B cell (primary cell): ENCODE data around the gene NUP54. TPM values are rescaled to one million over a fixed set of nuclear protein-coding genes. Genes with fewer than 3 reads are reported as not detected.

Source experiments
- ATAC-seq: fragments of 200-7000 bp; cut with Tn5 transposase; one replicate; pipeline ENCODE4 v1.10.0; 2021; ENCODE audit warnings: low read depth, mild to moderate bottlenecking, moderate number of reproducible peaks, moderate library complexity
- CTCF ChIA-PET: fragments of 350-600 bp; sonication (Branson Sonifier 250); formaldehyde crosslinking; loops from one replicate; lab custom pipeline; 2021; ENCODE audit warnings: antibody characterized with exemption, inconsistent platforms; lab: Charles Lee
- POLR2A ChIA-PET: fragments of 350-600 bp; sonication (Branson Sonifier 250); formaldehyde crosslinking; loops from one replicate; lab custom pipeline; 2021; ENCODE audit warnings: antibody characterized with exemption; lab: Charles Lee
- DNase-seq: peaks from one replicate; pipeline ENCODE4 v3.0.0; 2013
- H2AFZ ChIP-seq: 2 replicates; pipeline ENCODE4 v1.6.1; 2012; ENCODE audit warnings: mild to moderate bottlenecking, low read depth, low read length; ENCODE audit not compliant: insufficient read depth, poor library complexity, severe bottlenecking
- H3K27ac ChIP-seq, 2 donors: 1 replicate in 1 of 2; 2 replicates in 1 of 2; pipeline ENCODE4 v1.5.1; 2012 to 2013; ENCODE audit warnings: low read length in 2 of 2, mild to moderate bottlenecking in 2 of 2, moderate library complexity in 1 of 2
- H3K27me3 ChIP-seq, 4 experiments: fragments of 200-600 bp in 1 of 4; sonication (generic) in 1 of 4; replicated peaks in 1 of 4; 1 replicate in 2 of 4; 2 replicates in 2 of 4; pipeline versions ENCODE4 v1.6.1 to v1.7.0; 2013 to 2016; ENCODE audit warnings: low read length in 3 of 4, mild to moderate bottlenecking in 2 of 4, mixed read lengths in 1 of 4, moderate library complexity in 1 of 4; ENCODE audit not compliant: insufficient read depth in 4 of 4, control insufficient read depth in 3 of 4; ENCODE audit errors: control extremely low read depth in 1 of 4
- H3K36me3 ChIP-seq, 2 experiments: replicated peaks in 1 of 2; 1 replicate in 1 of 2; 2 replicates in 1 of 2; pipeline versions ENCODE4 v1.6.1 to v1.7.1; 2013; ENCODE audit warnings: low read length in 1 of 2; ENCODE audit not compliant: insufficient read depth in 2 of 2, control insufficient read depth in 1 of 2; ENCODE audit errors: control extremely low read depth in 1 of 2, extremely low read depth in 1 of 2
- H3K4me1 ChIP-seq, 2 donors: fragments of 200-600 bp in 1 of 2; sonication (generic) in 1 of 2; 1 replicate in 1 of 2; 2 replicates in 1 of 2; pipeline versions ENCODE4 v1.5.1 to v1.6.1; 2013 to 2017; ENCODE audit warnings: low read length in 2 of 2; ENCODE audit not compliant: control insufficient read depth in 2 of 2, insufficient read depth in 2 of 2
- H3K4me2 ChIP-seq: replicated peaks from 2 replicates; pipeline ENCODE3; 2012; ENCODE audit warnings: mild to moderate bottlenecking, low read depth, low read length; ENCODE audit not compliant: poor library complexity, severe bottlenecking
- H3K4me3 ChIP-seq, 5 experiments: fragments of 200-600 bp in 1 of 5; sonication (generic) in 1 of 5; 1 replicate in 3 of 5; 2 replicates in 2 of 5; pipeline versions ENCODE4 v1.5.1 to v1.7.0; 2011 to 2016; ENCODE audit warnings: low read length in 4 of 5, mild to moderate bottlenecking in 4 of 5, low read depth in 2 of 5, control low read depth in 1 of 5, moderate library complexity in 1 of 5; ENCODE audit not compliant: insufficient read depth in 1 of 5; ENCODE audit errors: control extremely low read depth in 1 of 5, extremely low read depth in 1 of 5
- H3K79me2 ChIP-seq: fragments of 200-600 bp; sonication (generic); one replicate; pipeline ENCODE4 v1.6.0; 2016; ENCODE audit warnings: low read length; ENCODE audit not compliant: control insufficient read depth, insufficient read depth
- H3K9ac ChIP-seq: fragments of 200-600 bp; sonication (generic); 2 replicates; pipeline ENCODE4 v1.6.1; 2017; ENCODE audit warnings: mild to moderate bottlenecking, low read length, moderate library complexity
- H3K9me3 ChIP-seq, 3 donors: one replicate each; pipeline versions ENCODE4 v1.6.1 to v1.7.1; 2013; ENCODE audit warnings: low read length in 2 of 3; ENCODE audit not compliant: control insufficient read depth in 2 of 3, insufficient read depth in 1 of 3; ENCODE audit errors: control extremely low read depth in 1 of 3
- H4K20me1 ChIP-seq: 2 replicates; pipeline ENCODE4 v1.6.0; 2012; ENCODE audit warnings: mild to moderate bottlenecking, low read length; ENCODE audit not compliant: insufficient read depth, control insufficient read depth, poor library complexity, severe bottlenecking
- H3K27ac Mint-ChIP-seq: one replicate; pipeline ENCODE4 v1.8.0; 2021; ENCODE audit warnings: mixed read lengths
- H3K27me3 Mint-ChIP-seq: one replicate; pipeline ENCODE4 v1.8.0; 2021; ENCODE audit warnings: mixed read lengths
- H3K4me1 Mint-ChIP-seq: one replicate; pipeline ENCODE4 v1.8.0; 2021; ENCODE audit warnings: mixed read lengths
- H3K4me3 Mint-ChIP-seq: one replicate; pipeline ENCODE4 v1.8.0; 2021; ENCODE audit warnings: mixed read lengths
- H3K9me3 Mint-ChIP-seq: one replicate; pipeline ENCODE4 v1.8.0; 2022; ENCODE audit warnings: mixed read lengths; ENCODE audit not compliant: insufficient read depth
- CTCF ChIP-seq: fragments of 200-600 bp; IDR thresholded peaks from one replicate; pipeline ENCODE4 v1.8.0; 2022; ENCODE audit warnings: antibody characterized with exemption, mild to moderate bottlenecking
- EZH2 ChIP-seq: IDR thresholded peaks from 2 replicates; pipeline ENCODE4 v1.6.1; 2012; ENCODE audit warnings: borderline replicate concordance, low read depth, mild to moderate bottlenecking, moderate library complexity, low read length; ENCODE audit not compliant: insufficient read depth, poor library complexity, severe bottlenecking
- WGBS: methylation state at CpG from one replicate; pipeline ENCODE4 v1.1.5; 2013; ENCODE audit warnings: missing lambda C conversion rate; ENCODE audit not compliant: insufficient coverage; 5-methylcytosine and 5-hydroxymethylcytosine counted together
- intact Hi-C: fragments of 100-400 bp; cut with micrococcal nuclease; formaldehyde crosslinking; loops from one replicate; pipeline ENCODE4 v1.10.0; 2022
- polyA plus RNA-seq: library from polyadenylated mRNA; depleted of rRNA; stranded (reverse); fragments of >200 nt; gene quantifications from 2 replicates; pipeline ENCODE4 v1.2.3, GENCODE V29; 2012
- total RNA-seq, 2 donors: library from RNA; stranded (reverse); fragments of 120-200 nt in 1 of 2; gene quantifications; 1 replicate in 1 of 2; 2 replicates in 1 of 2; pipeline versions ENCODE4 v1.2.3 to v1.2.4, GENCODE V29; 2013 to 2022

Gene NUP54
- total and polyA plus RNA-seq, 2 donors (not counting 1 experiment from before 2014, with no cell fraction given) = 17.4 to 71.4 TPM

GRCh38 chr4:76188149-76188548 lies 40.0 kb upstream of the NUP54 start:
- intact Hi-C loops = no loop called here
- DNase-seq (no peak), ATAC-seq (no peak)
- Histone ChIP-seq H3K79me2 (peaks cover 11% of the 10 kb centered on the region), H2AFZ (no peak overlapping the region), H3K4me1 (no peaks in the 10 kb centered on the region), H3K4me2 (no peak overlapping the region), H3K9ac (no peak overlapping the region), H3K4me3 (no peak overlapping the region), H3K27ac (no peak overlapping the region), H3K9me3 (peaks cover 0 to 7% (median 0%) of the 10 kb centered on the region in 3 donors), H3K27me3 (no peaks in the 10 kb centered on the region), H3K36me3 (peaks cover 6 to 12% of the 10 kb centered on the region in 2 experiments), H4K20me1 (peaks cover 11% of the 10 kb centered on the region)
- POLR2A ChIA-PET = interaction anchor here (0.5 kb wide), 1 partner anchor 11 kb away, joined by 3 read pairs; no protein-coding TSS in a partner anchor
- H3K27me3 Mint-ChIP-seq = no peaks in the 10 kb centered on the region
- no peak overlapping the region for H3K27ac Mint-ChIP-seq
- CTCF ChIA-PET = interaction anchor here (2.8 kb wide), 1 partner anchor 8 kb away, joined by 14 read pairs; no protein-coding TSS in a partner anchor
- no peak overlapping the region for H3K4me3 Mint-ChIP-seq
- TF ChIP-seq EZH2 = no peak
- no peak for TF ChIP-seq CTCF
- H3K4me1 Mint-ChIP-seq = no peaks in the 10 kb centered on the region
- no peaks in the 10 kb centered on the region for H3K9me3 Mint-ChIP-seq

DNA sequence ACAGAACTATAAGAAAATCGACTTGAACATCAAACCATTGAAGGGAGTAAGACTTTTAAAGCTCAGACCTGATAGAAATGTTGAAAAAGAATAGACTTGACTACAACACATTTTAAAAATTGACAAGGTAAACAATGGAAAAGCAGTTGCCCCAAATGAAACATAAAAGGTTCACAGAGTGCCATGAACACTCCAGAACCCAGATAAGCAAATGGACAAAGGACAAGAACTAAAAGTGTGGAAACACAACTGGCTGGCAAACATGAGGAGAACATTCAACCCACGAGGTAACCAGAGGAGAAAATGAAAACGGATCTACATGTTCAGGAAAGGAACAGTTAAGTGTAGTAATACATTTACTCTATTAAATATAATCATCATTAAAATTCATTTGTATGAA lies 39.0 kb upstream of the NUP54 start:
- H3K4me2 ChIP-seq = no peak overlapping the region
- H3K27ac Mint-ChIP-seq = no peak overlapping the region
- H3K4me3 ChIP-seq = no peak overlapping the region
- POLR2A ChIA-PET = no interaction called here
- H3K9ac ChIP-seq = no peak overlapping the region
- no peaks in the 10 kb centered on the region for H3K9me3 Mint-ChIP-seq
- DNase-seq = no peak
- peaks cover 4 to 5% of the 10 kb centered on the region in 2 experiments for H3K36me3 ChIP-seq
- H3K4me3 Mint-ChIP-seq = no peak overlapping the region
- no peaks in the 10 kb centered on the region for H3K4me1 ChIP-seq
- H3K27ac ChIP-seq = no peak overlapping the region
- peaks cover 4% of the 10 kb centered on the region for H3K79me2 ChIP-seq
- no peaks in the 10 kb centered on the region for H3K4me1 Mint-ChIP-seq
- intact Hi-C loops = no loop called here
- H2AFZ ChIP-seq = no peak overlapping the region
- no peaks in the 10 kb centered on the region for H3K27me3 ChIP-seq
- no CpG with 5 or more reads among the region's 3 CpGs for WGBS
- no peak for TF ChIP-seq EZH2
- TF ChIP-seq CTCF = no peak
- ATAC-seq = no peak
- no peaks in the 10 kb centered on the region for H3K27me3 Mint-ChIP-seq
- H3K9me3 ChIP-seq = no peaks in the 10 kb centered on the region
- H4K20me1 ChIP-seq = peaks cover 11% of the 10 kb centered on the region
- CTCF ChIA-PET = no interaction called here
